HT1080 (cell line): Measurements from ENCODE around the gene PAPOLA. TPM values are rescaled to one million over a fixed set of nuclear protein-coding genes. Genes with fewer than 3 reads are reported as not detected.

Experiments used
- DNase-seq: peaks from one replicate; pipeline ENCODE4 v3.0.0-alpha.2; 2015; ENCODE audit warnings: low read depth
- total RNA-seq: library from RNA; depleted of rRNA; stranded (reverse); fragments of >200 nt; shearing (Covaris generic); gene quantifications from 2 replicates; pipeline ENCODE4 v1.2.3, GENCODE V29; 2014

The PAPOLA gene
- total RNA-seq, 1 experiment from 2014 or later: 104 TPM

- DNase-seq: no peak
Observed at GRCh38 chr14:96584907-96585671, 82.9 kb downstream of the PAPOLA start.

GRCh38 chr14:96585672-96586013, 83.5 kb downstream of the PAPOLA start:
- DNase-seq: no peak

- DNase-seq: no peak
Observed at GRCh38 chr14:96586056-96586455, 83.9 kb downstream of the PAPOLA start.

GRCh38 chr14:96586921-96587822, 85.0 kb downstream of the PAPOLA start:
- DNase-seq: no peak

- DNase-seq: no peak
Observed at GRCh38 chr14:96587823-96588385, 85.7 kb downstream of the PAPOLA start.

- no peak for DNase-seq
Observed at GRCh38 chr14:96588410-96589257, 86.5 kb downstream of the PAPOLA start.

GRCh38 chr14:96589577-96589976, 87.4 kb downstream of the PAPOLA start:
- DNase-seq: no peak

GRCh38 chr14:96590190-96590864, 88.1 kb downstream of the PAPOLA start:
- DNase-seq: no peak

GRCh38 chr14:96592591-96593386, 90.6 kb downstream of the PAPOLA start:
- DNase-seq: no peak

- no peak for DNase-seq
Observed at GRCh38 chr14:96594961-96595360, 92.8 kb downstream of the PAPOLA start.

GRCh38 chr14:96597680-96598079, 95.5 kb downstream of the PAPOLA start:
- DNase-seq: no peak

GRCh38 chr14:96598332-96598928, 96.2 kb downstream of the PAPOLA start:
- DNase-seq: no peak

GRCh38 chr14:96599076-96599475, 96.9 kb downstream of the PAPOLA start:
- no peak for DNase-seq

GRCh38 chr14:96602186-96602585, 100.0 kb downstream of the PAPOLA start:
- DNase-seq: no peak

GRCh38 chr14:96603350-96604255, 101.4 kb downstream of the PAPOLA start:
- no peak for DNase-seq

- no peak for DNase-seq
Observed at GRCh38 chr14:96614481-96614881, 112.3 kb downstream of the PAPOLA start.

GRCh38 chr14:96616161-96616721, 114.1 kb downstream of the PAPOLA start:
- DNase-seq: no peak
